ENCODE measurements around the gene IRS1.

GRCh38 chr2:226794196-226794661 is 5.4 kb downstream of the IRS1 start:
- no peak for TF ChIP-seq EZH2 (IDR thresholded peaks at IDR 0.05; ENCODE audit: borderline replicate concordance, low read length)
- TF ChIP-seq CTCF (conservative IDR thresholded peaks at IDR 0.05 in 1 of 2, IDR thresholded peaks at IDR 0.05 in 1 of 2; ENCODE audit: extremely low read depth in 1 of 2, insufficient read depth in 1 of 2, low read depth in 1 of 2, low read length in 2 of 2), result no peak
